ENCODE measurements around the gene METTL22.
A peak's percentile ranks its signal among the peaks of the same experiment; 100 is the strongest.

METTL22 gene, protein sequence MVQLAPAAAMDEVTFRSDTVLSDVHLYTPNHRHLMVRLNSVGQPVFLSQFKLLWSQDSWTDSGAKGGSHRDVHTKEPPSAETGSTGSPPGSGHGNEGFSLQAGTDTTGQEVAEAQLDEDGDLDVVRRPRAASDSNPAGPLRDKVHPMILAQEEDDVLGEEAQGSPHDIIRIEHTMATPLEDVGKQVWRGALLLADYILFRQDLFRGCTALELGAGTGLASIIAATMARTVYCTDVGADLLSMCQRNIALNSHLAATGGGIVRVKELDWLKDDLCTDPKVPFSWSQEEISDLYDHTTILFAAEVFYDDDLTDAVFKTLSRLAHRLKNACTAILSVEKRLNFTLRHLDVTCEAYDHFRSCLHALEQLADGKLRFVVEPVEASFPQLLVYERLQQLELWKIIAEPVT

DNA sequence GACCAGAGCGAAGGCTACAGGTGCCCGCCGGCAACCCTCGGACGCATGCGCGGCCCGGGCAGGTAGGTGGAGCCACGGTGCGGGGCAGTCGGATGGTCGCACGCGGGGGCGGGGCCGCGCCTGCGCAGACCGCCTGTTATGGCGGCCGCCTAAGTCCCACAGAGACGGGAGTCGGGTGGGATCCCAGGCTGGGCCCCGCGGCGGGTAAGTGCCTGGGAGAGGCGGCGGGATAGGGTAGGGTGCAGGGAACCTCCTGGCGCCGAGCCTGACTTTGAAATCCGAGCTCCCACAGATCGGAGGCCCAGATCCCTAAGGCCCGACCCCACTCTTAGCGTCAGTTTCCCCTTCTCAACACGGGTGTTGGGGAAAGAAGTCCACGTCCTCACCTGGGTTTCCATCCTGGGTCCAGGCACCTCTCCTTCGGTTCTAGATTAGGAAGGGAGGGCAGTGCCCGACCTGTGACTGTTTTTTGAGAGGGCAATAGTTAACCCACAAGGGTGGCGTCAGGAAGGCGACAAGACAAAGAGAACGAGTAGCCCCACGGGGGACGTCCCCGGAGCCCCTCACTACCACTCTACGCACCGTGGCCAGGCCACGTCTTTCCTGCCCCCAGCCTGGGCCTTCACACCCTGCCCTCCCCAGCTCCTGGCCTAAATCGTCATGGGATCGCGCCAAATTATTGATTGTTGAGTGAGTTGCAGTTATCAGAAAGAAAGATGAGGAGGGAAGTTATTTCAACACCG is at the start of gene METTL22:
METTL22 (plus strand) TSS at position 127 of the 743 bp plus-strand sequence. CDS start 3,968 bp downstream, outside the sequence.
- peak; percentile 90 for DNase-seq (ENCODE audit: low read depth)

DNA sequence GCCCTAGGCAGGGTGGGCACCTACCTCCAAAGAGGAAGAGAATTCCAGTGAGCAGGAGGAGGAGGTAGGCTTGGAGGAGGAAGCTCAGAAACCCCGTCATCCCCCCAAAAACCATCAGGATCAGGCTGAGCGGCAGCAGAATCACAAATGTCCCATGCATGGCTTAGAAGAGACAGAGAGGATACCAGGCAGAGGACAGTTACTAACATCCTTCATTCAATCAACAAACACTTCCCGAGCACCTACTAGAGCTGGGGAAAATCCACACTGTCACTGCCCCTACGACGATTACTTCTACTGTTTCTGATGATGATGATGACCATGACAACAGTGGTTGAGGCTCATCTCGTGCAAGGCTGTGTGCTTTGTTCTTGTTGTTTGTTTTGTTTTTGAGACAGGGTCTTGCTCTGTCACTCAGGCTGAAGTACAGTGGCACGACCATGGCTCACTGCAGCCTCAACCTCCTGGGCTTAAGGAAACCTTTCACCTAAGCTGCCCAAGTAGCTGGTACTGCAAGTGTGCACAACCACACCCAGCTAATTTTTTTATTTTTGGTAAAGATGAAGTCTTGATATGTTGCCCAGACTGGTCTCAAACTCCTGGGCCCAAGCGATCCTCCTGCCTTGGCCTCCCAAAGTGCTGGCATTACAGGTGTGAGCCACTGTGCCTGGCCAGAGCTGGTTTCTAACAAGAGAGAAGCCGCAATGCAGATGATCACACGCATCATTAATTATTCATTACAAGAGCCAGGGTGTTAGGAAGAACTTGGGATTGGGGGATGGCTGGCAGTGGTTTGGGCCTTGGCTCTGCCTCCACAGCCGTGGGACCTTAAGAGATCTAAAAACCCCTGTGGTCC is 49.2 kb upstream of the METTL22 start:
- no peak for DNase-seq (ENCODE audit: low read depth)

DNA sequence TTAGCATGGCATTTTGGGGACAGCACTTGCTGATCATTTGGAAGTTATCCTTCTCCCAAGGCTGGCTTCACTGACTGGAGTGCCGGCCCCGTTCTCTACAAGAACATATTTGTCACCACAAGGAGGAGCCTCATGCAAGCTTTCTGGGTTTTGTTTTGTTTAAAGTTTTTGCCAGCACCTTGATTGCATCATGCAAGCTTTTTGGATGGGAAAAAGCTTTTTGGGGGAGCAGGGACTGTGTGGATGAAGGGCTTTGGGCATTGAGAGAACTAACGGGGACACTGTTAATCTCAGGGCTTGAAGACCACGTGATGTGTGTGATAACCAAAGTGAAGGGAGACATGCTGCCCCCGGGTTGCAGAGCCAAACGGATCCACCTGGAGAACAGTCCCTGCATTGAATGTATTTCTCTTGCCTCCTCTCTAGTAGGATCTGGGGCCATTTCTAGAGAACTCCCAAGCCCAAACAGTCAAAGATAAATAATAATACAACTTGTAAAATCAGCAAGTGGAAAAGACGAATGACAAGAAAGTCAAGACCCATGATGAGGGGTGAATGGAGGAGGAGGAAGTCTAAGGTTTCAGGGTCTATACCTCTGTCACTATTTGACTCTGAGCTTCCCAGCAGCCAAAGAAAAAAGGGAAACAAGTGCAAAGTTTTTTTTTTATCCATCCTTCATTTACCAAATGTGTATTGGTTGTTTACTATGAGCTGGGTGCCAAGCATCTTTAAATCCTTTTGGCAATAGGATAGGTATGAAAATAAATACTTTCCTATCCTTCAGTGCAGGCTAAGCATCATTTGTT is 48.4 kb upstream of the METTL22 start:
- DNase-seq (ENCODE audit: low read depth): no peak

DNA sequence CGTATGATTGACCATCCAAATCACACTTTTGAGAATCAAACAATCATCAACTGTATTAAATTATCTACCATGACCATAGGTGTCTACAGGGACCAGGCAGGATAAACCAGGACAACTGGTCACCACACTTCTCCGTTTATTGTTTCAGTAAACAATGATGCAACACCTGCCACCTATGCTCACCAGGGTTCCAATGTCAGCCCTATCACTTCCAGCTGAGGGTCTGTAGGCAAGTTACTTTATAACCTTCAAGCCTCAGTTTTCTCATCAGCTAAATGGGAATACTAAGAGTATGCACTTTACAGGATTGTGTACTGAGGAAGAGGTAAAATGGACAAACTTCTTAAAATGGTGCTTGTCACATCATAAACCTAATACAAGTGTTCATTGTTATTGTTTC is 46.1 kb upstream of the METTL22 start:
- no peak for DNase-seq (ENCODE audit: low read depth)

DNA sequence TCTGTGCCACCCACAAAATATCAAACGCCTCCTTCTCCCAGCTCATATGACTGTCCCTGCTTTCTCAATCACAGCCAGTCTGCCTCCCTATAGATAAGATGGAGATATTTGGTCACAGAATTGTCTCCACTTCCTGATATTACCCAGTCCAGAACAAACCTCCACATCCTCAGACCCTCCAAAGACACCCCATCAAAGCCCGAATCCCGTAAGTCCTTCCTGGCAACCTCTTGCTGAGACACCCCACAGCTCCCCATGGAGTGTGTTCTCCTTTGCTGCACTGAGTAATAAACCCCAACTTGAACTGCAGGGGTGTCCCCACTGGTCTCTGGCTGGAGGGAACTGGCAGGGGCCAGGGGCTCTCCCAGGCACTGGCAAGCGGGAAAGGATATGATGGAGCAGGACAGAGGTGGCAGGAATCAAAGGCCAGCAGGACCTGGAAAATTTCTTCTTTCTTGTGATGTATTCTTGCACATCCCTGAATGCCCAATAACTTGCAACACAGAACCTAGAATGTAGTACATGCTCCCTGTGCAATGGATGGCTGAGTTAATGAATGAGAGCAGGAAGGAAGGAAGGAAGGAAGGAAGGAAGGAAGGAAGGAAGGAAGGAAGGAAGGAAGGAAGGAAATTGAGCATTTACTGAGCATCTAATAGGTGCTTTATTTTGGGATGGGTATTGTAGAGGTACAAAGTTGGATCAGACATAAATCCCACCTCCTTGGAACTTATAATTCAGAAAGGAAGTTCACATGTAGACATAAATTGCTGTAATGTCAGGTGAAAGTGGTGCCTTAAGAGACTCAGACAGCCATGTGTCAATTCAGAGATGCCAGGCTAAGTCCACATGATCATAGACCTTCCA is 45.1 kb upstream of the METTL22 start:
- DNase-seq (ENCODE audit: low read depth): no peak

DNA sequence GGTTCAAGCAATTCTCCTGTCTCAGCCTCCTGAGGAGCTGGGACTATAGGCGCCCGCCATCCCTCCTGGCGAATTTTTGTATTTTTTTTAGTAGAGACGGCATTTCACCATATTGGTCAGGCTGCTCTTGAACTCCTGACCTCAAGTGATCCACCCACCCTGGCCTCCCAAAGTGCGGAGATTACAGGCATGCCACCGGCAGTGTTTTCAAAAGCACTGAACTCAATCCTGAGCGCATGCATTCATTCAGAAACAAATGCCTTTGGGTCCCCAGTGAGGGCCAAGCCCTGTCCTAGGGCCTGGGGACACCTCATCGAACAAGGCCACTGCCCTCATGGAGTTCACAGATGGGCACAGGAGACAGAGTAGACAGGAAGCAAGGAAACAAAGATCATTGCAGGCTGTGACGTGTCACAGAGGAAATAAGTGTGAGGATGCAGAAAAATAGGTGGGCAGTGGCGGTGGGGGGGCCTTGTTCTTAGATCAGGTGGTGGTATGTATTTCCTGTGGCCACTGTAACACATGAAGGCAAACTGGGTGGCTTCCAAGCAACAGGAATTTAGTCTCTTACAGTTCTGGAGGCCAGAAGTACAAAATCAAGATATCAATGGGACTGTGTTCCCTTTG is 43.7 kb upstream of the METTL22 start:
- DNase-seq (ENCODE audit: low read depth): no peak

DNA sequence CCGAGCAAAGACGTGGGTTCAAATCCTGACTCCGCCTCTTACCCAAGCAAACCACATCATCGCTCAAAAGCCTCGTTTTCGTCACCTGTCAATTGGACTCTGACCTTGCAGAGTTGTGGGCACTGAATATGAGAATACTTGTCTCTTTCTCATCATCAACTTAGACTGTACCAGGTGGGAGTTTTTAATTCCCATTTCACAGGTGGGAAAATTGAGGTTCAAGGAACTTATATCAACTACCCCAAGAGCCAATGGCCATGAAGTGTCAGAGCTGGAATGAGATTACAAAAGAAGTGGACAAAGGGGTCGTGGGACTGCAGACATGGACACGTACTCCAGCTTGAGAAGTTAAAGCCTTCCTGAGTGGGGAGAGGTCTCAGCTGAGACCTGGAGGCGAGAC is 41.9 kb upstream of the METTL22 start:
- DNase-seq (ENCODE audit: low read depth): no peak

DNA sequence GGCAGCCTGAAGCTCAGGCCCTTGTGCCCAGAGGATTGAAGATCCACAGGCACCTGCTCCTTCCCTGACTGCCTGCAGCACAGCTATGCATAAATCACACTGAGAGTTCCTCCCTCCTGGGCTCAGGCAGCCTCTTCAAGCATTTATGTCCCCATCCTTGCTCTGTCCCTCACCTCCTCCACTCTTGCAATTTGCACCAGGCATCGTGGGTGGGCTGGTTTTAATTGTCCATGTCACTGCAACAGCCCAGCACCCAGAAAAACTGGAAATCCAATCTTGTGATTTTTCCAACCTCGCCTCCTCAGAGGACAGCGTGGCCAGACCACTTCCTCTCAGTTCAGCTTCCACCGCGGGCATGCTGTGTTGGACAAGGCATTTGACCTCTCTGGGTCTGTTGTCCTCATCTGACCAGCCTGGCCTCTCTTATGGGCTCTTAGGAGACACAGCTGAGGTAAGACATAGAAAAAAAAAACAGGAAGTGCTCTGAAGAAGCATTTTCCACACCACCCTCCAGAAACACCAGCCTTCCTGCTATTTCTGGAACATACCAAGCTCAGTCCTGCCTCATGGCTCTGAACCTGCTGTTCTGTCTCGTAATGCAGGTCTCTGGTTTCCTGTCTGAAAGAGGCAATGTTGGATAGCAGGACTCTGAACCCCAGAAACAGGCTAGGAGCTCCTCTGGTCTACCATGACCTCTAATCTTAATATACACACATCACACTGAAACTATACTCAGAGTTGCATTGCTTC is 39.5 kb upstream of the METTL22 start:
- no peak for DNase-seq (ENCODE audit: low read depth)

DNA sequence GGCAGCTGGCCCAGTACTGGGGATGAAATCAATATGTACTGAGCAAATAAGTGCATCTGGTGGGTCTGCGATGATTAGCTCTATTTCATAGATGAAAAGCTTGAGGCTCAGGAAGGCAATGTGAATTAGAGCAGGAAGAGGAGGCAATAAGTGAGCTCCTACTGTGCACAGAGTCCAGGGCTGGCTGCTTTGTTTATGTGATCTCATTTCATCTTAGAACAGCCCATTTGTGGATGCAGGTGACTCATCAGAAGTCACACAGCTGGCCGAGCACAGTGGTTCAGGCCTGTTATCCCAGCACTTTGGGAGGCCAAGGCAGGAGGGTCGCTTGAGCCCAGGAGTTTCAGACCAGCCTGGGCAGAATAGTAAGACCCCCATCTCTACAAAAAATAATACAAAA is 38.3 kb upstream of the METTL22 start:
- DNase-seq (ENCODE audit: low read depth): no peak

DNA sequence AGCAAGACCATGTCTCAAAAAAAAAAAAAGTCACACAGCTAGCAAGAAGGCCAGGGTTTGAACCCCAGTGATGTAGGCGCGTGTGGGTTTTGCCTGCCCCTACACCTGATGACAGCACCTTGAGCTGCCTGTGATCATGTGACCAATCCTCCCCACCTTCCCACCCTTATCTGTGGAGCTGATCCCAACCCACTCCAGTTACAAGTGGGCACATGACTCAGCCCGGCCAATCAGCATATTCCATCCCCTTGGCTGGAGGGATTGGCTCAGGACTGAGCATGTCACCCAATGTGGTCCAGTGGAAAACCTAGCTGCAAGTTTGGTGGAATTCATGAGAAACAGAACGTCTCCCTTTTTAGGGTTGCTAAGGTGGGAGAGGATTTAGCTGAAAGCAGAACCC is 37.8 kb upstream of the METTL22 start:
- no peak for DNase-seq (ENCODE audit: low read depth)

DNA sequence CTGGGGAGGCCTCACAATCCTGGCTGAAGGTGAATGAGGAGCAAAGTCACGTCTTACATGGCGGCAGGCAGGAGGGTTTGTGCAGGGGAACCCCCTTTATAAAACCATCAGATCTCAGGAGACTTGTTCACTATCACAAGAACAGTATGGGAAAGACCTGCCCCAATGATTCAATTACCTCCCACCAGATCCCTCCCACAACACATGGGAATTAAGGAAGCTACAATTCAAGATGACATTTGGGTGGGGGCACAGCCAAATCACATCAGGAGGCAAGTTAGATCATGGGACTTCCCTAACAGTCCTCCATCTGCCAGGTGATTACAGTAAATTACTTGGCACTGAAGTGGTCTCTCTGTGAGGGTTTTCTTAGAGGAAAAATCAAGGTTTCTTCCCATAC is 36.5 kb upstream of the METTL22 start:
- no peak for DNase-seq (ENCODE audit: low read depth)

DNA sequence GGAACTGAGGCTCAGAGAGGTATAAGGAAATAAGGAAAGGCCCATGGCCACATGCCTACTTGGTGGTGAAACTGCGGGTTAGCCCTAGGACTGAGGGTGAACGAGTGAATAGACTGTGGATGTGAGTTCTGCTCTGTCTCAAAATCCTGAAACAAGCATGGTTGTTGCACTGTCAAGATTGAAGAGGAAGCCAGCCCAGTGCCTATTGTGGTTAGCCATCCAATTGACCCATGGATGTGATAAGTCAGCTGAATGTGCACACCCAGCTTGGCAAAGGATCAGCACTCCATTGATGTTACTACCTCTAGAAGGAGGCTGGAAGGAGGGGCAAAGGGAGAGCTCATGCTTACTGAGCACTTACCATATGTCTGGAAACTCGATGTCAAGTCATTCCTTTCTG is 35.6 kb upstream of the METTL22 start:
- no peak for DNase-seq (ENCODE audit: low read depth)

DNA sequence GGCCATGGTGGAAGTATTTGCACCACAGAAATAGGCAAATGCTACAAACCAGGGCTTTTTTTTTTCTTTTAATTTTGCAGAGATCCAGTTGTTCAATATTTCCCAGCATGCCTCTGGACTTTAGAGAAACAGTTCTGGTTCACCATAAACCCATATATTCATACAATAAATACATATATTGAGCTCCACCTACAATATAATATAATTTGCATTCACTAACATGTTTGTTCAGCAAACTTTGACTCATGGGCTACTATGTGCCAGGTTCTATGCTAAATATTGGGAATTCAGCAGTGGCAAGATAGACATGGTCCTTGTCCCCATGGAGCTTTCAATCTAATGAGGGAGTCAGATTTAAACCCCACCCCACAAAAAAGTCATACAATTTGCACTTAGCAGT is 34.4 kb upstream of the METTL22 start:
- no peak for DNase-seq (ENCODE audit: low read depth)

DNA sequence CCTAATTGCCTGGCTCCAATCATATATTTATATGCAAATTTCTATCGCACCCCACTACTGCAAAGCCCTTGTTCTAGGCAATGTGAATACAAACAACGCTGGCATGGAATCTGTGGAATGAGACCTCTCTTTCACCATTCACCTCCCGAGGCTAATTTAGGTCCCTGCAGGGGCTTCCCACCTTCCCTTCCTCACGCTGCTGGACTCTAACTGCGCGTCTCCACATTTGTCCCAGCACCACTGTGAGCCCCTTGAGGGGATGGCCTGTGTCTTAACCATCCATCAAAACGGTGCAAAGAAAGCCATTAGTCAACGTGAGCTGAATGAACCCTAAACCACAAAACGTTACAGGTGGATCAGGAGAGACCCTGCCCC is 32.8 kb upstream of the METTL22 start:
- DNase-seq (ENCODE audit: low read depth): no peak

DNA sequence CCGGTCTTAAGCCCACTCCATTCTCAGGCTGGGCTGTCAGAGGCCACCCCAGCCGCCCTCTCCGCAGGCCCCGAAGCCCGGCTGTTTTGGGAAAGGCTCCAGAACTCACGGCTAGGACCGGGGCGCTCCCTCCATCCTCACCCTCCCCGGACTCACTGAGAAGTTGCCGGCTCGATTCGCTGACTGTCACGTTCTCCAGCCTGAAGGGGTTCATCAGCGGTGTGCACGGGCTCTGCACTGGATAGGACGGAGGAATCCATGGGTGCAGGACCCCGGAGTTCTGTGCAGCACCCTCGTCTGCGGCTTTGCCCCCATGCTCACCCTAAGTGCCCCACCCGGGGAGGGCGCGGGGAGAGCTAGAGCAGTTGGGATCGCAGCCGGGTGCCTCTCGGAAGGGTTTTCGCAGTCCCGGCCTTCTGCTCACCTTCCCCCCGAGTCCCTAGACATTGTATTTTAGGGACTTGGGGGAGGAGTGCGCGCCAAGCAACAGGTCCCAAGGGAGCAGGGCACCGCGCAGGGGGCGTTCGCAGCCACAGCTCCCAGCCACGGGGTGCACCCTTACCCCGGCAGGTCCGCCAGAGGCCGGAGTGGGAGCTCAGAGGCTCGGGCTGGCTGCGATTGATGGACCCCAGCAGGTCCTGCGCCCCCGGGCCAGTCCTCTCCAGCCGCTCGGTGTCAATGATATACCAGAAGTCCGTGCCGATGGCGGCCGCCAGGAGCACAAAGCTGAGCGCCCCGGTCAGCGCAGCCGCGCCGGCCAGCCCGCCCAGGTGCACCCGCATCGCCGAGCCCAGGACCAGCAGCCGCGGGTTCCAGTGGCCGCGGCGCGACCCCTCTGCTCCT is 32.2 kb upstream of the METTL22 start:
- DNase-seq (ENCODE audit: low read depth): no peak

DNA sequence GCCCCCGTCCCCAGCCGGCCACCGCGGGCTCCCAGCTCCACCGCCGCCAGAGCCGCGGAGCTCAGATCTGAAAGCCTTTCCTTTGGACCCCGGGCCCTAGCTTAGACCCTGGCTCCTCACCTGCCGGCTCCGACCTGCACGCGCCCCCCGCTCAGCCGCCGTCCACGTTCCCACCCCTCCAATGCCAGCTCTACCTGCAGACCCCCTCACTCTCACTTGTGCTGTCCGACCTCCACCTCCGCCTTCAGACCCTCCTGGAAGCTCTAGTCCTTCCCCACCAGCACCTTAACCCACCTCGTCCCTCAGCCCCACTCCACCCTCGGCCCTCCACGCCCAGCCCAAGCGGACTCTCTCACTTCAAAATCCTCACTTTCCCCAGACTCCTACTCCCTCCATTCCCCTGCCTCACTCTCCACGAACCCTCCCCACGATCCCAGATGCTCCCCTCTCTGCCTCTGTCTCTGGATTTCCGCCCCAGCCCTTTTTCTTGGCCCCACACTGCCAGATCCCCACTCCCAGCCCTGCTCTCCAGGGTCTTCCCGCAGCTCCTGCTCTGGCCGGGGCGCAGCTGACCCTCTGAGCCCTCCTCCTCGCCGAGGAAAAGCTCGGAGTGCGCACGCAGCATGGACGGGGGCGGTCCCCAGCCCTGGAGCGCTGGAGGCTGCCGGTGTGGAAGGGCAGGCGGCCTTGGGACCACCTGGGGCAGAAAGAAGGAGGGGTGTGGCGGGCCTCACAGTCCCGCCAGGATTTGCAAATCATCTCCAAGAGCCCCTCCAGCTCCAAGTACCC is 31.4 kb upstream of the METTL22 start, which contains the start of gene TMEM114:
TMEM114 (minus strand) TSS at position 612 of the 789 bp plus-strand sequence. CDS start 673 bp downstream, outside the sequence.
- DNase-seq (ENCODE audit: low read depth): no peak

DNA sequence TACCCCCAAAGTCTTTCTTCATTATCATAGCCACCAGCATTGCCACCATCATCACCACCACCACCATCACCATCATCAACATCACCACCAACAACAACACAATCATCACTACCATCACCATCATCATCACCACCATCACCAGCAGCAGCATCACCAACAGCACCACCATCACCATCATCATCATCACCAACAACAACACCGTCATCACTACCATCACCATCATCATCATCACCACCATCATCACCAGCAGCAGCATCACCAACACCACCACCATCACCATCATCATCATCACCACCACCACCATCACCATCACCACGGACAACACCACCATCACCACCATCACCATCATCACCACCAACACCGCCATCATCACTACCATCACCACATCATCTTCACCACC is 30.7 kb upstream of the METTL22 start:
- no peak for DNase-seq (ENCODE audit: low read depth)

DNA sequence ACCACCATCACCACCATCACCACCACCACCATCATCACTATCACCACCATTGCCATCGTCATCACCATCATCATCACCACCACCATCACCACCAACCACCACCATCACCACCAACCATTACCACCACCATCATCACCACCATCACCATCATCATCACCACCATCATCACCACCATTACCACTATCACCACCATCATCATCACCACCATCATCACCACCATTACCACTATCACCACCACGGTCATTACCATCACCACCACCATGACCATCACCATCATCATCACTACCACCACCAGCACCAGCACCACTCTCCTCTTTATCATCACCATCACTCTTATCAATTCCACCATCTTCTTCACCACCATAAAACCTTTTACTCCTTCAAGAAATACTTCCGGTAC is 30.0 kb upstream of the METTL22 start:
- no peak for DNase-seq (ENCODE audit: low read depth)
